Ascending aorta (tissue), 2 donors: ENCODE data around the gene GALNT15. TPM values are rescaled to one million over a fixed set of nuclear protein-coding genes. Genes with fewer than 3 reads are reported as not detected.

Source experiments
- DNase-seq, 2 donors: peaks; one replicate each; pipeline ENCODE4 v3.0.0-alpha.2; 2019; ENCODE audit warnings: low spot score in 2 of 2
- H3K27ac ChIP-seq, 2 donors: fragments of 200-600 bp; sonication (generic); one replicate each; pipeline ENCODE4 v1.5.1; 2016 to 2017; ENCODE audit warnings: mild to moderate bottlenecking in 1 of 2
- H3K27me3 ChIP-seq: fragments of 200-600 bp; sonication (generic); one replicate; pipeline ENCODE4 v1.5.1; 2017
- H3K36me3 ChIP-seq, 2 donors: fragments of 200-600 bp; sonication (generic); one replicate each; pipeline ENCODE4 v1.5.1; 2016
- H3K4me1 ChIP-seq, 2 donors: fragments of 200-600 bp; sonication (generic); one replicate each; pipeline ENCODE4 v1.5.1; 2016 to 2017; ENCODE audit warnings: mild to moderate bottlenecking in 1 of 2
- H3K4me3 ChIP-seq, 2 donors: fragments of 200-600 bp; sonication (generic); one replicate each; pipeline ENCODE4 v1.5.1; 2016 to 2017; ENCODE audit warnings: mild to moderate bottlenecking in 1 of 2
- H3K9me3 ChIP-seq, 2 donors: fragments of 200-600 bp; sonication (generic); one replicate each; pipeline ENCODE4 v1.5.1; 2016
- intact Hi-C: fragments of 100-400 bp; cut with DNase I; formaldehyde crosslinking; loops from one replicate; pipeline ENCODE4 v1.15.1; 2023
- total RNA-seq: library from RNA; depleted of rRNA; stranded (reverse); fragments of >200 nt; gene quantifications from one replicate; pipeline ENCODE4 v1.1.0, GENCODE V29; 2016
- TF ChIP-seq, protein P1 (sequence below), 3 experiments: fragments of 200-600 bp in 2 of 3; fragments of 450-650 bp in 1 of 3; sonication (generic) in 2 of 3; IDR thresholded peaks; one replicate each; pipeline ENCODE4 v1.5.1; 2016 to 2019; ENCODE audit warnings: antibody characterized with exemption in 3 of 3, mild to moderate bottlenecking in 1 of 3, moderate library complexity in 1 of 3

GALNT15 gene
- total RNA-seq, 1 donor from 2014 or later, result 222 TPM

DNA sequence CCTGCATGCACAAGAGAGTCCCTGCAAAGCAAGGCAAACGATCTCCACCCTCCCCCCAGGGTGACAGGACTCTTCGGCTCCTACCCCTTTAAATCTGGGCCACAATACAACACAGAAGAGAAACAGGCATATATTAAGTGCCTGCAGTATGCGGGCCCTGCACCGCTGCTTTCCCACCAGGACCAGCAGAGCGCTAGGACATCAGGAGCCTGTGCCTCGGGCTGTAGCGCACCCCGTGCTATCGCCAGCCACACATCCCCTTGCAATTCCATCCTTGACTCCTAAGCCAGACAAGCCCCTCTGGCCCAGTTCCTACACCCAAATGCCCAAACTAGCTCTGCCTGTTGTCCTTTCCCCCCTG, 4.1 kb downstream of the GALNT15 start:
- intact Hi-C loops, result loop anchor here (1.0 to 10.0 kb wide), 3 partner anchors 64 to 130 kb away; no protein-coding TSS in a partner anchor
- DNase-seq, result no peak
- no peak overlapping the region for H3K27ac ChIP-seq
- H3K4me3 ChIP-seq, result peak overlapping the region; percentile 57 to 59
- peaks cover 0 to 45% of the 10 kb centered on the region in 2 donors for H3K36me3 ChIP-seq
- H3K9me3 ChIP-seq, result no peaks in the 10 kb centered on the region
- TF ChIP-seq, protein P1, sequence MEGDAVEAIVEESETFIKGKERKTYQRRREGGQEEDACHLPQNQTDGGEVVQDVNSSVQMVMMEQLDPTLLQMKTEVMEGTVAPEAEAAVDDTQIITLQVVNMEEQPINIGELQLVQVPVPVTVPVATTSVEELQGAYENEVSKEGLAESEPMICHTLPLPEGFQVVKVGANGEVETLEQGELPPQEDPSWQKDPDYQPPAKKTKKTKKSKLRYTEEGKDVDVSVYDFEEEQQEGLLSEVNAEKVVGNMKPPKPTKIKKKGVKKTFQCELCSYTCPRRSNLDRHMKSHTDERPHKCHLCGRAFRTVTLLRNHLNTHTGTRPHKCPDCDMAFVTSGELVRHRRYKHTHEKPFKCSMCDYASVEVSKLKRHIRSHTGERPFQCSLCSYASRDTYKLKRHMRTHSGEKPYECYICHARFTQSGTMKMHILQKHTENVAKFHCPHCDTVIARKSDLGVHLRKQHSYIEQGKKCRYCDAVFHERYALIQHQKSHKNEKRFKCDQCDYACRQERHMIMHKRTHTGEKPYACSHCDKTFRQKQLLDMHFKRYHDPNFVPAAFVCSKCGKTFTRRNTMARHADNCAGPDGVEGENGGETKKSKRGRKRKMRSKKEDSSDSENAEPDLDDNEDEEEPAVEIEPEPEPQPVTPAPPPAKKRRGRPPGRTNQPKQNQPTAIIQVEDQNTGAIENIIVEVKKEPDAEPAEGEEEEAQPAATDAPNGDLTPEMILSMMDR (IDR thresholded peaks at IDR 0.05), result no peak
- H3K4me1 ChIP-seq, result peaks cover 0 to 12% of the 10 kb centered on the region in 2 donors
- H3K27me3 ChIP-seq, result no peaks in the 10 kb centered on the region

DNA sequence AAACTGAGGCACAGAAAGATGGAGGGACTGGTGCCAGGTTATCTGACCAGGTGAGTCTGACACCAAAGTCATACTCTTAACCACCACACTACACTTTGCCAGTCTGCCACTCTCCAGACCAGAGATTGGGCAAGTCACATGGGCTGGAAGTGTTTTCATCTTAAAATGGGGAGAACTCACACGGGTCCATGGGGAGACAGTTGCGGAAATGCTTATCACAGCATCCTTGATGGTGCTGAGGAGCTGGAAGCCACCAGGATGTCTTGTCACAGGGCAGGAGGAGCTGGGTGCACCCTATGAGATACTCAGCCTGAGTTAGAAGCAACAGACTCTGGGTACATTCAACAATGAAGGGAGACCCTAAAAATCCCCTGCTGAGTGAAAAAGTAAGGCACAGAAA, 4.8 kb downstream of the GALNT15 start:
- H3K27ac ChIP-seq, result no peak overlapping the region
- H3K9me3 ChIP-seq, result no peaks in the 10 kb centered on the region
- TF ChIP-seq, protein P1 (IDR thresholded peaks at IDR 0.05), result no peak
- peaks cover 0 to 50% of the 10 kb centered on the region in 2 donors for H3K36me3 ChIP-seq
- peak overlapping the region in 1 of 2 donors; percentile 57 for H3K4me3 ChIP-seq
- peaks cover 0 to 9% of the 10 kb centered on the region in 2 donors for H3K4me1 ChIP-seq
- no peak for DNase-seq
- intact Hi-C loops, result loop anchor here (2.0 to 10.0 kb wide), 2 partner anchors 64 to 68 kb away; no protein-coding TSS in a partner anchor
- H3K27me3 ChIP-seq, result no peaks in the 10 kb centered on the region

DNA sequence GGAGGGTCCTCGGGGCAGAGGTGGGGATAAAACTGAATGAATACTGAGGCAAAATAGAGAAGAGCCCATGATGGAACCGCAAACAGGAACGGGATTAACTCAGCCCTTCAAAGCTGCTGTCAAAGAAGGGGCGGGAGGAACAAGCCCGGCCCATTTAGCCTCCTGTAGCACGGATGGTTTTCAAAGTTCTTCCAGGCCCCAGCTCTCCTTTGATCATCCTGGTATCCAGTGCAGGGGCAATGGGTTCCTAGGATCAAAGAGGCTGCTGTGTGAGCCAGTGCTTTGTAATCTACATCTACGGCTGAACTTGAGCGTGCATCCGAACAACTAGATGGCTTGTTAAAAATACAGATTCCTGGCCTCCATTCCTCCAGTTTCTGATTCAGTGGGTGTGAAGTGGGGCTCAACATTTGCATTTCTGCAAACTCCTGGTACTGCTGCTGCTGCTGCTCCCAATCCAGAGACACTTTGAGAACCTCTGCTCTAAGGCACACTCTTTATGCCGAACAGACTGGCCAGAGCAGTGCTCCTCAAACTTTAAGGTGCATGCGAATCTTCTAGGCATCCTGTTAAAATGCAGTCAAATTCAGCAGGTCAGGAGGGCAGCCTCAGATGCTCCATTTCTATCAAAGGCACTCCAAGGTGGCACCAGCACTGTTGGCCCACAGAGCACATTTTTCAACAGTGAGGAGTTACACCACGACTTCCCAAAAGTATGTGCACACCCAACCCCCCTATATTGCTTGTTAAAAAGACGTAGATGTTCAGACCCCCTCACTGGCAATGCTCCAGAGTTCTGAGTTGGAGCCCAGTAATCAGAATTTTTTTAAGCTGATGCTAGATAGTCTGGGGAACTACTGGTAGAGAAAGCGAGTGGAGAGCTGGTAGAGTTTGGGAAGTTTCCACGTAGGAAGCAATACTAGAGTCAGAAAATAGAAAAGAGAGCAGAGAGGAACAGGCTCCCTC, 5.6 kb downstream of the GALNT15 start:
- Histone ChIP-seq H3K4me1 (peaks cover 0 to 9% of the 10 kb centered on the region in 2 donors), H3K27ac (no peak overlapping the region), H3K36me3 (peaks cover 0 to 58% of the 10 kb centered on the region in 2 donors), H3K9me3 (no peaks in the 10 kb centered on the region), H3K27me3 (no peaks in the 10 kb centered on the region), H3K4me3 (peak overlapping the region in 1 of 2 donors; percentile 2)
- intact Hi-C loops, result loop anchor here (2.0 to 10.0 kb wide), 2 partner anchors 65 to 67 kb away; no protein-coding TSS in a partner anchor
- no peak for DNase-seq
- TF ChIP-seq, protein P1 (IDR thresholded peaks at IDR 0.05), result no peak

DNA sequence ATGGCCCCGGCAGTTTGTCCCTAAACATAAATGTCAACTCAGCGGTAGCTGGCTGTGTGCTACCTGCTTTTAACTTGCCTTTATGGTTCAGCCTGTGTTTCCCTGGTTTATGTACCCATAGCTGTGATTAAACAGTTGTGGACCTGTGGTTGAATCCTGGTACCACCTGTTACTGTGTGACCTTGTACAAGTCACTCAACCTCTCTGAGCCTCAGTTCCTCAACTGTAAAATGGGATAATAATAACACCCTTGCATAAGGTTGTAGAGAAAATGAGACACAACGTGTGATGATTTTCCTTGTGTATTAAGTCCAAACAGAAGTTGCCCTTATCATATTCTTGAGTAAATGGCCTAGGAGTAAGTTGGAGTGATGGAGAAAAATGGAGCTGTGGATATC, 6.3 kb downstream of the GALNT15 start:
- peaks cover 0 to 62% of the 10 kb centered on the region in 2 donors for H3K36me3 ChIP-seq
- TF ChIP-seq, protein P1 (IDR thresholded peaks at IDR 0.05), result no peak
- intact Hi-C loops, result no loop called here
- H3K4me3 ChIP-seq, result peak overlapping the region in 1 of 2 donors; percentile 2
- no peak overlapping the region for H3K27ac ChIP-seq
- DNase-seq, result no peak
- H3K9me3 ChIP-seq, result no peaks in the 10 kb centered on the region
- H3K4me1 ChIP-seq, result peaks cover 0 to 9% of the 10 kb centered on the region in 2 donors
- H3K27me3 ChIP-seq, result no peaks in the 10 kb centered on the region

DNA sequence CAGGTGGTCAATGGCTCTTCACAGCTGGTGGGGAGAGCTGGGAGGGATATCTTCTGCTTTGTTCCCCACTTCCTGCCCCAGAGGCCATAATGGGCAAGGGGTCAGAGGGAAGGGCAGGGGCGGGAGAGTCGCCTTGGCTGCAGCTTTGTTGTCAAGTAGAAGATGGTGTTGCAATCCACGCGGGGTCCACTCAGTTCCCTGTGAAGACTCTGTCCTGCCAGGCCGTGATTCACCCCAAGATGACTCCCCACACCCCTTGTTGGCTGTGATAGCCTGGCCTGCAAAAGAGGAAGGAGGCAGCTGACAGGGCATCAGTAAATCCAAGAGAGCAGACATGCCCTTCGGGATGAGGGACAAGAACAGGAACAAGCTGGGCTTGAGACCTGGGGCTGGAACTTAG, 6.9 kb downstream of the GALNT15 start:
- peaks cover 0 to 9% of the 10 kb centered on the region in 2 donors for H3K4me1 ChIP-seq
- H3K9me3 ChIP-seq, result no peaks in the 10 kb centered on the region
- no peak overlapping the region for H3K4me3 ChIP-seq
- peaks cover 0 to 62% of the 10 kb centered on the region in 2 donors for H3K36me3 ChIP-seq
- no peak overlapping the region for H3K27ac ChIP-seq
- peak; percentile 54 to 84 for DNase-seq
- TF ChIP-seq, protein P1 (IDR thresholded peaks at IDR 0.05), result no peak
- no peaks in the 10 kb centered on the region for H3K27me3 ChIP-seq
- intact Hi-C loops, result no loop called here
